Motor neuron (in vitro differentiated cells): ENCODE results near the gene LITAFD. TPM values are rescaled to one million over a fixed set of nuclear protein-coding genes. Genes with fewer than 3 reads are reported as not detected.
A peak's percentile ranks its signal among the peaks of the same experiment; 100 is the strongest.

Source experiments
- ATAC-seq, 8 experiments: fragments of 200-7000 bp; cut with Tn5 transposase; replicated peaks in 6 of 8; 2 replicates each; pipeline ENCODE4 v1.8.0; 2021; ENCODE audit warnings: mild to moderate bottlenecking in 8 of 8, moderate library complexity in 8 of 8
- H3K27ac ChIP-seq, 2 donors: fragments of 250-450 bp; sonication (Bioruptor Pico); 2 replicates each; pipeline ENCODE4 v1.9.0; 2021; ENCODE audit warnings: antibody characterized with exemption in 2 of 2, mild to moderate bottlenecking in 2 of 2, moderate library complexity in 1 of 2
- H3K4me1 ChIP-seq, 2 donors: fragments of 250-450 bp; sonication (Bioruptor Pico); replicated peaks in 1 of 2; 2 replicates each; pipeline ENCODE4 v1.6.1; 2021; ENCODE audit warnings: antibody characterized with exemption in 2 of 2, mild to moderate bottlenecking in 2 of 2, moderate library complexity in 1 of 2
- H3K4me3 ChIP-seq, 5 donors: fragments of 250-450 bp; sonication (Bioruptor Pico); 2 replicates each; pipeline ENCODE4 v1.9.0; 2021; ENCODE audit warnings: antibody characterized with exemption in 5 of 5, mild to moderate bottlenecking in 5 of 5, moderate library complexity in 4 of 5
- WGBS, 10 experiments: fragments of 450-650 bp; shearing (Covaris generic); methylation state at CpG; one replicate each; pipeline ENCODE4 v1.0.0; 2022; 5-methylcytosine and 5-hydroxymethylcytosine counted together
- in situ Hi-C, 9 experiments: fragments of 400-800 bp; cut with MboI; loops; one replicate each; pipeline ENCODE4 v1.15.0; 2021; ENCODE audit warnings: low sequenced_read_pairs in 9 of 9, low pct_unique_long_range_greater_than_20kb in 2 of 9; ENCODE audit not compliant: unreplicated experiment in 9 of 9
- total RNA-seq, 8 experiments: library from RNA; unstranded; fragments of 300-600 nt; gene quantifications; 2 replicates each; pipeline versions ENCODE4 v1.2.3 to v1.2.4, GENCODE V29; 2022

Gene LITAFD
- total RNA-seq, 8 experiments from 2014 or later, result 0.21 to 0.95 (median 0.63) TPM; not detected in 5

DNA sequence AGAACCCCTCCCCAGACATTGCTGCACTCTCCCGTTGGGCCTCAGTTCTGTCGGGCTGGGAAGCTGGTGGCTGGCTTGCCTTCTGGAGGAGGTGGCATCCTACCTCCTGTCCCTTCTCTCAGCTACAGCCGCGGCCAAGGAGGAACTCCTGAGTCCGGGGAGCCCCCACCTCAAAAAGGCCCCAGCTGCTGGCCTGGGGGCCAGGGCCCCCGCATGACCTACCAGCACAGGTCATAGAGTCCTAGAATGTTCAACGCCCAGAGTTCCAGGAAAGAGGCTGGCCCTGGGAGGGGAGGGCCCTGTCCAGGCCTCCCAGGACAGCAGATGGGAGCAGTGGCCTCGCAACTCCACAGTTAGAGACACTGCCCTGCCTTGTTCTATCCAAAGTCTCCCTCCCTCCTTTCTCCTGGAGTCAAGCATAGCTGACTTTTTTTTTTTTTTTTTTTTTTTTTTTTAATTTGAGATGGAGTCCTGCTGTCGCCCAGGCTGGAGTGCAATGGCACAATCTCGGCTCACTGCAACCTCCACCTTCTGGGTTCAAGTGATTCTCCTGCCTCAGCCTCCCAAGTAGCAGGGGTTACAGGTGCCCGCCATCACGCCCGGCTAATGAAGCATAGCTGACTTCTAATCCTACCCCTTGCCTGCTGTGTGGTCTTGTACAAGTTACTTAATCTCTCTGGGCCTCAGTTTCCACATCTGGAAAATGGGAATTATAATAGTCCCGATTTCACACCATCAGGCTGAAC is 20.4 kb upstream of the LITAFD start:
- Histone ChIP-seq H3K27ac (no peak overlapping the region), H3K4me1 (peaks cover 10 to 29% of the 10 kb centered on the region in 2 donors), H3K4me3 (no peak overlapping the region)
- in situ Hi-C loops, result no loop called here
- peak in 3 of 8 experiments; percentile 3 to 39 (median 17) for ATAC-seq
- 66 to 100% (median 94%) methylated on average over 2 to 7 of the region's 14 CpGs; no CpG with 5 or more reads in 2 of the 10 experiments for WGBS, 10 experiments

DNA sequence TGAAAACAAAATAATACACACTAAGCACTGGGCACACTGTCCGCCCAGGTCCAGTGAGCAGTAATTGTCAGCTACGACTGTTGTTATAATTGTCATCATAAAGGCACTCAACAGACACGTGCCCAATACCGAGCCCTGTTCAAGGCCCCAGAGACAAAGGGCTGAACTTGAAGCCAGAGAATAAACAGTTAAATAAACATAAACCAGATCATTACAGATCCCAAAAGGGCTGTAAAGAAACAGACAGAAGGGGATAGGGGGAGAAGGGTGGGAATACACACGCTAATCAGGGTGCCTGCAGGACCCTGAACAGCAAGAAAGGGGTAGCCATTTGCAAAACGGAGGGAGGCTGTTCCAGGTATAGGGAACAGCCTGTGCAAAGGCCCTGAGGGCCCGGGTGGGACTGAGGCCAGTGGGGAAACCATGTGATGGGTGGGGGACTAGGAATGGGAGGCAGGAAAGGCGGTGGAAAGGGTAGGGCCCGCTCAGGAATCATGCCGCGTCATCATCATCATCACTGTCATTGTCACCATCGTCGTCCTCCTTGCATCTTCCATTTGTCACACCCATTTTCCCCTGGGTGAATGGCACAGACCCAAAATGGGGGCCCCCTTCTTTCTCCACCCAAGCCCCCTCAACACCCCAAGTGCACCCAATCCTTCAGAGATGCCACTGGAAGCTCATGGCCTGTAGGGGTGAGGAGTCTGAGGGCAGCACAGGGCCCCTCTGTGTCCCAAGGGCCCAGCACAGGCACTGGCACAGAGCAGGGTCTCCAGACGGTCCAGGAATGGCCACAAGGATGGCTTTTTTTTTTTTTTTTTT is 19.6 kb upstream of the LITAFD start:
- WGBS, 10 experiments, result 78 to 100% (median 92%) methylated on average over 1 to 7 of the region's 14 CpGs; no CpG with 5 or more reads in 5 of the 10 experiments
- in situ Hi-C loops, result no loop called here
- H3K4me1 ChIP-seq, result peaks cover 10 to 29% of the 10 kb centered on the region in 2 donors

DNA sequence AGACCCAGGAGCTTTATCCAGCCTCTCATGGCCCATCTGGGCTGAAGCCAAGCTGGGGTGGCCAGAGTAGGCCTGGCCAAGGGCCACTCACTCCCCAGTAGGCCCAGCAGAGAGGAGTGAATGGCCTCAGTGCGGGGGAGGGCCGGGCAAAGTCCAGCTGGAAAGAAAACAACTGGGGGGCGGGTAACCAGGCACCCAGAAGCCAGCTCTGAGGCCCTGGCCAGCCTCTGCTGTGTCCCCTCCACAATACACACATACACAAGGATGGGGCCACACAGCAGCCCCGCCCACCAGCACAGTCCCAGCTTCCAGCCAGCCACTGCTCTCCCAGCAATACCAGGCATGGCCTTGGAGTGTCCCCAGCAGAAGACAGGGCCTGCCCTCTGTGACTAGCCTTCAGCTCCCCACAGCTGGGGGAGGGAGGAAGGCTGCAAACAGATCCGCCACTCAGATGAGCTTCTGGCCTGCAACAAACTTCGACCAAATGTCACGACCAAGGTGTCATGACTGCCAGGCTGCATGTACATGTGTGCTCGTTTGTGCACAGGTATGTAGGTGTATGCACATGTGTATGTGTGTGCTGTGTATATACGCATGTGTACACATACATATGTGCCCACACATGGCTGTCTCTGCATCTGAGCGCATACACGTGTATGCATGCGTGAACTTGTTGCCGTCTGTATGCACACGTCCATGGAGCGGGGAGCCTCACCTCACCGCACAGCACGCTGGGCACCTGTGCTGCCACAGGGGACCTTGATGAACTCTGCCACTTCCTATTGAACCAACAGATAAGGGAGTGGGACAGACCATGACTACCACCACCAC is 18.3 kb upstream of the LITAFD start:
- ATAC-seq, result peak; percentile 7 to 52 (median 36)
- Histone ChIP-seq H3K4me3 (no peak overlapping the region), H3K4me1 (peaks cover 10 to 29% of the 10 kb centered on the region in 2 donors), H3K27ac (peak overlapping the region in 1 of 2 donors; percentile 11)
- in situ Hi-C loops, result no loop called here
- 73 to 85% (median 81%) methylated on average over 1 to 7 of the region's 17 CpGs; no CpG with 5 or more reads in 3 of the 10 experiments for WGBS, 10 experiments

More for the DNA sequence above, 19.6 kb upstream of the LITAFD start:
- peak in 2 of 8 experiments; percentile 2 to 3 for ATAC-seq
- Histone ChIP-seq H3K27ac (no peak overlapping the region), H3K4me3 (no peak overlapping the region)

DNA sequence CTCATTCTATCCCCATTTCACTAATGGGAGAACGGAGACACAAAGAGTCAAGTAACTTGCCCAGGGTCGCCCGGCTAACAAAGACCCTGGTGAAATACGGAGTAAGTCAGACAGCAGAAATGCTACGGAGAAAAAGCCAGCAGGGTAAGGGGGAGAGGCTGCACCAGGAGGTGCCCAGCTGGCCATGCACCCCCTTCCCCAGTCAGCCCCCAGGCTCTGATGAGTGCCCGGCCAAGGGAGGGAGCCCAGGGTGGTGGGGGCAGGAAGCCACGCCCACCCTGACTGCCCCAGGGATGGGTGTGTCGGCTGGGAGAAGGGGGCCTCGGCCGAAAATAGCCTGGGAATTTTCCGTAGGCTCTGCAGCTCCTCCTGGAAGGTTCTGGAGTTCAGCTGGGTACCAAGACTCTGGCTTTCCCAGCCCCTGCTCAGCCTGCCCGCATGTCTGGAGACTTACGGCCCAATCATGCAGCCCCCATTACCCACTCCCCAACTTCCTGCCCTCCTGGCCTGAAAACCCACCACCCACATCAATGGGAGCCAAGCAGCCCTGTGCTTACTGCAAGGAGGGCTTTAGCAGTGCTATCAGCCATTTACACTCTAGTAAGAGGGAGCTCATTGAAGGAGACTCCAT is 17.6 kb upstream of the LITAFD start:
- H3K4me1 ChIP-seq, result peaks cover 10 to 34% of the 10 kb centered on the region in 2 donors
- 22 to 92% (median 50%) methylated on average over 2 to 7 of the region's 13 CpGs; no CpG with 5 or more reads in 5 of the 10 experiments for WGBS, 10 experiments
- no peak for ATAC-seq
- in situ Hi-C loops, result no loop called here
- peak overlapping the region in 1 of 2 donors; percentile 11 for H3K27ac ChIP-seq
- H3K4me3 ChIP-seq, result no peak overlapping the region

DNA sequence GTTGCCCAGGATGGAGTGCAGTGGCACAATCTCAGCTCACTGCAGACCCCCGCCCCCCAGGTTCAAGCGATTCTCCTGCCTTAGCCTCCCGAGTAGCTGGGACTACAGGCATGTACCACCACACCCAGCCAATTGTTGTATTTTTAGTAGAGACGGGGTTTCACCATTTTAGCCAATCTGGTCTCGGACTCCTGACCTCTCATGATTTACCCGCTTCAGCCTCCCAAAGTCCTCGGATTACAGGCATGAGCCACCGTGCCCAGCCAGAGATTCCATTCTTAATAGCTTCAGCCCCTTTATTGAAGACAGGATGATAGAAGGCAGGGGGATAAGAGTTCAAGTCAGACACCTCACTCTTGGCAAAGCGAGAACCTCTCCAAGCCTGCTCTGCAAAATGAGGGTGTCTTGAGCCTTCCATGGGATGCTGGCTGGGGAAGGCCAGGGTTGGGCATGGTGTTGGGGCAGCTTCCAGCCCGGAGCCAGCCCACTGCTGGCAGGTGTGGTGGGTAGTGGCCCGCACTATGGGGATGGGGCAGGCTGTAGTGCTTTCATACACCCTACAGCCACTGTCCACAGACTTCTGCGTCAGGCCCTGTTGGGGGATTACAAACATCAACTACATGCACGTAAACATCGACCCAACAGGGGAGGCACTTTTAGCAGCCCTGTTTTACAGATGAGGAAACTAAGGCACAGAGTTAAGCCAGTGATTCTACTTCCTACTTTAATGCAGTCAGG is 16.8 kb upstream of the LITAFD start:
- Histone ChIP-seq H3K27ac (no peak overlapping the region), H3K4me3 (no peak overlapping the region), H3K4me1 (peaks cover 10 to 34% of the 10 kb centered on the region in 2 donors)
- in situ Hi-C loops, result no loop called here
- no peak for ATAC-seq
- 69 to 100% (median 89%) methylated on average over 3 to 9 of the region's 14 CpGs; no CpG with 5 or more reads in 5 of the 10 experiments for WGBS, 10 experiments

DNA sequence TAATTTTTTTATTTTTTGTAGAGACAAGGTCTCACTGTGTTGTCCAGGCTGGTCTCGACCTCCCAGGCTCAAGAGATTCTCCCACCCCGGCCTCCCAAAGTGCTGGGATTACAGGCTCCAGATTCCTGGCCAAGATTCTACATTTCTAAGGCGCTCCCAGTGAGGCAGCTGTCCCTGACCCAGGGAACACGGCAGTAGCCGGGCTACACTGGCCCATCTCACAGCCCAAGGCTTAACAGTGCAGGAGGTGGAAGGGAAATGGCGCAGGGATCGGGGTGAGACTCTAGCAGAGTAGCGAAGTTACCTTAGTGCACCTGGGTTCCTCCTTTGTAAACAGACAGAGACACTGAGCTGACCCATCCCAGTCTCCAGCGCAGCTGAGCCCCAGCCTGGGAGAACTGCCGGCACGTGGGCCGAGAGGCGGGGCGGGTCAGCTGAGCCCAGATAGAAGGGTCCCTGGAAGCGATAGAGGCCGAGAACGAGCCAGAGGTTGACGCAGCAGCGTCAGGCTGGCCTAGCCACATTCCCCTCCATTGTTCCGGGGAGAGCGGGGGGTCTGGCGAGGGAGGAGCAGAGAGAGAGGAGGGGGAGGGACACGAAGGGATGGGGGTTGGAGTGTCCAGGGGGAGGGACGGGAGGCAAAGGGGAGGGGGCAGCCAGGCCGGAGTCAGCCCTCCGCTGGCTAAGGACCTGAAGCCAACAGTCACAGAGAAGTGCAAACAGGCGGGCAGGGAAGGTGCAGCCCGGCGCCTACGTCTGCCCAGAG is 15.8 kb upstream of the LITAFD start:
- peak in 7 of 8 experiments; percentile 0 to 69 (median 68) for ATAC-seq
- H3K4me3 ChIP-seq, result peak overlapping the region; percentile 66 to 98 (median 79)
- 0 to 50% (median 27%) methylated on average over 1 to 8 of the region's 30 CpGs; no CpG with 5 or more reads in 6 of the 10 experiments for WGBS, 10 experiments
- H3K4me1 ChIP-seq, result peaks cover 10 to 34% of the 10 kb centered on the region in 2 donors
- in situ Hi-C loops, result no loop called here
- peak overlapping the region; percentile 54 to 86 for H3K27ac ChIP-seq

DNA sequence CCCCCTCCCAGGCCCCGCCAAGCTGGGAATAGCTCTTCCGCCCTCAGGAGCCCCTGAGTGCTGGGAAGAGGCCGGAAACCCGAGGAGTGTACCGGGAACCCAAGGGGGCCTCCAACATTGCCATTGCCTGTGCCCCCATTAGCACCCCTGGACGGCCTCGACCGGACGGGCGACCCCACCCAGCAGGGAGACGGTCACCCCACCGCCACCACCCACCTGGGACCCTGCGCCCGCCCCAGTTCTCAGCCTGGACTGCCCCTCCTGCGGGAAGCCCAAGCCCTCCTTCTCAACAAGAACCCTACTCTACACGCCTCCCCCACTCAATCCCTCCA is 15.3 kb upstream of the LITAFD start:
- Histone ChIP-seq H3K4me3 (peak overlapping the region; percentile 66 to 98 (median 79)), H3K4me1 (peaks cover 10 to 32% of the 10 kb centered on the region in 2 donors), H3K27ac (peak overlapping the region; percentile 54 to 86)
- in situ Hi-C loops, result no loop called here
- peak in 1 of 8 experiments; percentile 3 for ATAC-seq
- WGBS, 10 experiments, result no CpG with 5 or more reads among the region's 16 CpGs

DNA sequence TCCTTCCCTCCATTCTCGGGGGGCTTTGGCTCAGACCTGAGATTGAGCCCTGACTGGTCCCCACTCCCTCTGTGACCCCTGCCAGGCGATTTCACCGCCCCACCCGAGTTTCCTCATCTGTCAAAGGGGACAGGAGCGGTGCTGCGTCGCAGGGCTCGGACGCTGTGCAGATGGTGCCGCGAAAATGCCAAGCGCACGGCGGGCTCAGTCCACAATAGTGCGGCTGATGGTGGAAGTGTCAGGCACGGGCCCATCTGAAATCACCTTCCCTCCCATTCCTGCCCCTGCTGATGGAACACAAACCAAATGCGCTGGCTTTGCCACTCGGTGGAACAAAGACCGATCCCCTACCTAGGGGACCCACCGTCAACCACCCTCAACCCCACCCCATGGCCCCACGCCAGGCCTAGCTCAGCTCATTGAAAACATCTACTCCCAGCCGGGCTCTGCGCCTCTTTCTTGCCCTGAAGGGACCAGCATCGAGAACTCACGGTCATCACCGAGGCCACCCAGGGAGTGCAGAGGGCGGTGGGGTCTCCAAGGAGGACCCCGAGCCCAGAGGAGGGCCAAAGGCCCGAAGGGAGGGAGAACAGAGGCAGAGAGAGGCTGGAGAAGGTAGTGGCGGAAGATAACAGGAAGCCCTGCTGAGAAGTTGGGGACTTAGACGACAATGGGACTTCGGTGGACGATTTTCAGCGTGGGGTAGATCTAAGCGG is 14.8 kb upstream of the LITAFD start:
- Histone ChIP-seq H3K27ac (peak overlapping the region; percentile 54 to 86), H3K4me1 (peaks cover 10 to 32% of the 10 kb centered on the region in 2 donors), H3K4me3 (peak overlapping the region; percentile 66 to 98 (median 79))
- in situ Hi-C loops, result no loop called here
- 0 to 4% (median 2%) methylated on average over 1 to 10 of the region's 35 CpGs; no CpG with 5 or more reads in 4 of the 10 experiments for WGBS, 10 experiments
- peak in 3 of 8 experiments; percentile 0 to 1 (median 1) for ATAC-seq

DNA sequence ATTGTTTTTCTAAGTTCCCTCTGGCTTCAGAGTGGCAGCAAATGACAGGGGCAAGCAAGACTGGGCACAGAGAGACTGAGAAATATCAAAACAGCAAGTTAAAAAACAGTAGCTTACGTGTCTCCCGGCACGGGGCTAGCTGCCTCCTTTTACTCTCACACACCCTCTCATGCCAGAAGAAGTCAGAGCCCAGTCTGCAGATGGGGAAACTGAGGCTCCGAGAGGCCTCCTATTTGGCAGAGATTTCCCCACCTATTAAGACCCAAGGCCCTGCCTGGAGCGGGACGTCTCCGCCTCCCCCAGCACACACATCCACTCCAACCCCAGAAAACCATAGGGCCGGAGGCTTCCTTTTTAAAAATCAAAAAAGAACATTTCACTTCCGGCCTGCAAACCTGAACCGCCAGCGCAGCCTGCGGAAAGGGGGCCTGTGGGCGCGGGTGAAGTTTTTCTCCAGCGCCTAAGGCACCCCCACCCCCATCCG is 14.2 kb upstream of the LITAFD start:
- in situ Hi-C loops, result no loop called here
- Histone ChIP-seq H3K4me3 (peak overlapping the region; percentile 66 to 98 (median 79)), H3K27ac (peak overlapping the region; percentile 46 to 86), H3K4me1 (peaks cover 10 to 32% of the 10 kb centered on the region in 2 donors)
- ATAC-seq, result no peak
- 0% methylated on average over 1 to 3 of the region's 16 CpGs; no CpG with 5 or more reads in 7 of the 10 experiments for WGBS, 10 experiments

DNA sequence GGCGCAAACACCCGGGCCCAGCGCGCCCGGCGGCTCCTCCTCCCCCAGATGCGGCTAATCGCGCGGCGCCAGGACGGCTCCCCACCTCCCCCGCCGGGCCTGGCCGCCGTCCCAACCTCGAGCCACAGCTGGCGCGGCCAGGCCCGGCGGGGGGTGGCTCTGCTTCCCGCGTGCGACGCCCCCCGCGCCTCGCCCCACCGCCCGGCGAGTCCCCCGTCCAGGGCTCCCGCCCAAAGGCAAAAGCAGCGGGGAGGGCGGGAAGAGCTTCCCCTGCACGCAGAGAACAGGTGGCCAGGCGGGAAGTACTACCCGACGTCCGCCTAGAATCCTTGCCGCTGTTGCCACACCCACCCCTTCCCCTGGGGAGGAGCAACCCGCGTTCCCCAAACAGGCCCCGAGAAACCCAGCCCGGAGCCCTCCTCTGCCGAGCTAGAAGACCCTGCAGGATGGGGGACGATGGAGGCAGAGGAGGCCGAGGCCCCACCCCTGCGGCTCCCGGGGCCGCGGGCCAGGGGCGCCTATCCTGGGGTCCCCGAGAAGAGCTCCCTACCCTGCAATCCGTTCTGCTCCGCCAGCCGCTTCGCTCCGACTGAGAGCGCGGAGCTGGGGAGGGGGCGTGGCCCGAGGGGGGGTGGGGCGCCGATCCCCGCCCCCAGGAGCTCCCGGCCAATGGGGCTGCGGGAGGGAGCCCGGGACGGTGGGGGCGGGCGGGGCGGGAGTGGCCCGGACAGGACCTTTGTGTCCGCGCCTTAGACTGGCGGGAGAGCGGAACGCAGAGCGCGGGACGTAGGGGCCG is 13.5 kb upstream of the LITAFD start, which contains the start of gene CARHSP1:
TSS of gene CARHSP1 (minus strand) at position 591 of the 796 bp plus-strand sequence. CDS start 9,678 bp downstream, outside the sequence.
- WGBS, 10 experiments, result 0% methylated on average over 6 of the region's 83 CpGs; no CpG with 5 or more reads in 9 of the 10 experiments

More for the DNA sequence above, 13.5 kb upstream of the LITAFD start, which contains the start of gene CARHSP1:
- peak within 1 kb of the TSS; percentile 66 to 98 (median 79) for H3K4me3 ChIP-seq
- peak; percentile 54 to 79 (median 60) for ATAC-seq
- peak within 1 kb of the TSS; percentile 46 to 86 for H3K27ac ChIP-seq
- in situ Hi-C loops, result no loop called here
- H3K4me1 ChIP-seq, result peaks cover 10 to 28% of the 10 kb centered on the region in 2 donors
